CD8-positive, alpha-beta memory T cell (primary cell): ENCODE results near the gene MARK1. TPM values are rescaled to one million over a fixed set of nuclear protein-coding genes. Genes with fewer than 3 reads are reported as not detected.
A peak's percentile ranks its signal among the peaks of the same experiment; 100 is the strongest.

Experiments
- CTCF ChIA-PET: fragments of 350-600 bp; sonication (Branson Sonifier 250); formaldehyde crosslinking; loops from one replicate; lab custom pipeline; 2021; ENCODE audit warnings: antibody characterized with exemption; lab: Charles Lee
- POLR2A ChIA-PET: fragments of 350-600 bp; sonication (Branson Sonifier 250); formaldehyde crosslinking; loops from one replicate; lab custom pipeline; 2021; ENCODE audit warnings: antibody characterized with exemption; lab: Charles Lee
- DNase-seq, 5 donors: peaks; one replicate each; pipeline versions ENCODE4 v3.0.0 to v3.0.0-alpha.2; 2020 to 2022; ENCODE audit warnings: mixed read lengths in 1 of 5
- H3K27ac ChIP-seq: one replicate; pipeline ENCODE4 v1.7.0; 2013; ENCODE audit warnings: low read depth, mild to moderate bottlenecking, low read length, moderate library complexity
- H3K27me3 ChIP-seq: 2 replicates; pipeline ENCODE4 v1.7.0; 2013; ENCODE audit warnings: low read length, mild to moderate bottlenecking; ENCODE audit not compliant: insufficient read depth, poor library complexity, severe bottlenecking
- H3K36me3 ChIP-seq: 2 replicates; pipeline ENCODE4 v1.7.0; 2013; ENCODE audit warnings: mild to moderate bottlenecking, low read length, moderate library complexity; ENCODE audit not compliant: insufficient read depth
- H3K4me1 ChIP-seq: 2 replicates; pipeline ENCODE4 v1.7.0; 2013; ENCODE audit warnings: mild to moderate bottlenecking, low read length, moderate library complexity; ENCODE audit not compliant: insufficient read depth
- H3K4me3 ChIP-seq: 2 replicates; pipeline ENCODE4 v1.7.0; 2013; ENCODE audit warnings: mild to moderate bottlenecking, low read length
- H3K9me3 ChIP-seq: 2 replicates; pipeline ENCODE4 v1.7.0; 2013; ENCODE audit warnings: mild to moderate bottlenecking, low read length
- H3K27ac Mint-ChIP-seq, 8 donors: one replicate each; pipeline ENCODE4 v1.8.0; 2020 to 2021; ENCODE audit warnings: mixed read lengths in 8 of 8, mild to moderate bottlenecking in 6 of 8, inconsistent platforms in 3 of 8, moderate library complexity in 3 of 8
- H3K27me3 Mint-ChIP-seq, 2 donors: one replicate each; pipeline ENCODE4 v1.8.0; 2020 to 2021; ENCODE audit warnings: mixed read lengths in 2 of 2, mild to moderate bottlenecking in 1 of 2, moderate library complexity in 1 of 2
- H3K36me3 Mint-ChIP-seq, 3 donors: one replicate each; pipeline ENCODE4 v1.8.0; 2020 to 2021; ENCODE audit warnings: mixed read lengths in 3 of 3, inconsistent platforms in 1 of 3, mild to moderate bottlenecking in 1 of 3
- H3K4me1 Mint-ChIP-seq, 3 donors: one replicate each; pipeline ENCODE4 v1.8.0; 2020 to 2021; ENCODE audit warnings: mixed read lengths in 3 of 3, inconsistent platforms in 1 of 3, mild to moderate bottlenecking in 1 of 3
- H3K4me3 Mint-ChIP-seq, 7 donors: one replicate each; pipeline ENCODE4 v1.8.0; 2020 to 2021; ENCODE audit warnings: mixed read lengths in 7 of 7, mild to moderate bottlenecking in 6 of 7, moderate library complexity in 4 of 7, inconsistent platforms in 2 of 7
- H3K9me3 Mint-ChIP-seq, 5 donors: one replicate each; pipeline ENCODE4 v1.8.0; 2020 to 2022; ENCODE audit warnings: mixed read lengths in 5 of 5, mild to moderate bottlenecking in 3 of 5, moderate library complexity in 2 of 5, inconsistent platforms in 1 of 5
- polyA plus RNA-seq: library from polyadenylated mRNA; unstranded; fragments of 300-500 nt; fragmentation: Illumina TruSeq; gene quantifications from one replicate; pipeline ENCODE4 v1.2.3, GENCODE V29; 2021
- total RNA-seq, 2 experiments: library from RNA; stranded (reverse); gene quantifications; one replicate each; pipeline ENCODE4 v1.2.3, GENCODE V29; 2021

The MARK1 gene
- total and polyA plus RNA-seq, 3 experiments from 2014 or later, result 0.09 TPM; not detected in 2

DNA sequence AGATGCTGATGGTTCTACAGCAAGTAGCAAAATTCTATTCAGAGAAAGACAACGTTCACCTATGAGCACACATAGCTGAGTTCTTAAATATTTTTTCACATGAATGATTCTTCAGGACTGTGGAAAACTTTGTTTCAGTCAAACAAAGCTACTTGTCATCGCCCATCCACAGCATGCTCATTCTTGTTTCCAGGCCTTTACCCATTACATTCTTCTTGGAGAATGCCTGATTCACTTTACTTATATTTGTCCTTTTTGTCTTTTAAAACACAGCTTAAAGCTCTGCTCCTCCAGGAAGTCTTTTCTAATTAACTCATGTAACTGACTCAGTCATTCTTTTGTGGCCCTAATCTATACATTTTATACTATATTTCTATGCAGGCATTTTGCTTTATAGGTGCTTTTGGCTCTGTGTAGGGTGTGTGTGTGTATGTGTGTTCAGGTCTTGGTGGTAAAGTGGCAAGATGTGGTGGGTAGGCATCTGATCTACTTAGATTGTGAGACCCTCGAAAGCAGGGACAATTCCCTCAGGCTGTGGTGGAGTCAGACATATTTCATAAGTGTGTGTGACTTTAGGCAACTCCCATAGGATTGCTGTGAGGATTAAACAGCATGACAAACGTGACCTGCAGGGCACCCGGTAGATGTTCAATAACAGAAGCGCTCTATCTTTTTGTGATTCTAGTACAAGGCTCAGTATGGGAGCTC lies 11.8 kb upstream of the MARK1 start:
- no peaks in the 10 kb centered on the region for H3K9me3 ChIP-seq
- no peak for DNase-seq
- ChIA-PET CTCF (no interaction called here), POLR2A (no interaction called here)
- H3K36me3 Mint-ChIP-seq, result no peaks in the 10 kb centered on the region
- H3K27me3 ChIP-seq, result no peaks in the 10 kb centered on the region
- H3K9me3 Mint-ChIP-seq, result no peaks in the 10 kb centered on the region
- no peaks in the 10 kb centered on the region for H3K36me3 ChIP-seq
- H3K27ac ChIP-seq, result no peak overlapping the region
- no peaks in the 10 kb centered on the region for H3K4me1 ChIP-seq
- H3K27me3 Mint-ChIP-seq, result peaks cover 14 to 57% of the 10 kb centered on the region in 2 donors
- no peaks in the 10 kb centered on the region for H3K4me1 Mint-ChIP-seq
- H3K4me3 Mint-ChIP-seq, result no peak overlapping the region
- H3K27ac Mint-ChIP-seq, result no peak overlapping the region
- no peak overlapping the region for H3K4me3 ChIP-seq

DNA sequence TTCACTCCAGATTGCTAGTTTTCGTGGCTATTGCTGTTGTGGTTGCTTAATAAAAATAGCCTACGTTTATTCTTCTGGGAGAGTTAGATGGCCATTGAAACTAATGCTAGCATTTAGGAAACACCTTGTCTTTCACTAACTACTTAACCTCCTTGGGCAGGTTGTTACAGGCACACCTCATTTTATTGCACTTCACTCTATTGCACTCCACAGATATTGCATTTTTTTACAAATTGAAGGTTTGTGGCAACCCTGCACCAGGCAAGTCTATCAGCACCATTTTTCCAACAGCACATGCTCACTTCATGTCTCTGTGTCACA lies 11.3 kb upstream of the MARK1 start:
- H3K36me3 Mint-ChIP-seq, result no peaks in the 10 kb centered on the region
- Histone ChIP-seq H3K27ac (no peak overlapping the region), H3K9me3 (no peaks in the 10 kb centered on the region), H3K4me1 (no peaks in the 10 kb centered on the region), H3K4me3 (no peak overlapping the region), H3K27me3 (no peaks in the 10 kb centered on the region), H3K36me3 (no peaks in the 10 kb centered on the region)
- H3K9me3 Mint-ChIP-seq, result no peaks in the 10 kb centered on the region
- ChIA-PET POLR2A (no interaction called here), CTCF (no interaction called here)
- peaks cover 13 to 52% of the 10 kb centered on the region in 2 donors for H3K27me3 Mint-ChIP-seq
- DNase-seq, result no peak
- no peak overlapping the region for H3K4me3 Mint-ChIP-seq
- H3K4me1 Mint-ChIP-seq, result no peaks in the 10 kb centered on the region
- H3K27ac Mint-ChIP-seq, result no peak overlapping the region

DNA sequence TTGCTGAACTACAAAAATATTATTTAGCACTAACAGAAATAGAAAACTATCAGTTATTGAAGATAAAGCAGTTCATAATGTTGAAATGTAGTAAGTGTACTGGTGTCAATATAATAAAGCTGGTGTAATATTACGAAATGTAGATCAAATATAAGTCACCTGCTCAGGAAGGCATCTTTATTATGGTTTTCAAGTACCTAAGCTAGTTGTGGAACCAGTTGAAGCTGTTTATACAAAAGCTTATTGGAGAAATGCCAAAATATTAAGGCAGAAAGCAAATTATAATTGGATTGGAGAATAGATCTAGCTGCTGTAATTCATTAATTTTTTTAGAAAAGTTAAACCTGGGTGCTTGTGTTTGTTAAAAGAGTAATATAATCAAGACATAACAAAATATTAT lies 6.2 kb upstream of the MARK1 start:
- no peak overlapping the region for H3K27ac ChIP-seq
- Mint-ChIP-seq H3K27me3 (peaks cover 24 to 62% of the 10 kb centered on the region in 2 donors), H3K4me3 (no peak overlapping the region), H3K9me3 (peaks cover 0 to 2% (median 0%) of the 10 kb centered on the region in 5 donors), H3K36me3 (no peaks in the 10 kb centered on the region), H3K27ac (no peak overlapping the region), H3K4me1 (peaks cover 0 to under 1% (median 0%) of the 10 kb centered on the region in 3 donors)
- no peak overlapping the region for H3K4me3 ChIP-seq
- H3K36me3 ChIP-seq, result no peaks in the 10 kb centered on the region
- POLR2A ChIA-PET, result no interaction called here
- CTCF ChIA-PET, result no interaction called here
- no peak for DNase-seq
- no peaks in the 10 kb centered on the region for H3K9me3 ChIP-seq
- H3K27me3 ChIP-seq, result peaks cover 8% of the 10 kb centered on the region
- no peaks in the 10 kb centered on the region for H3K4me1 ChIP-seq

DNA sequence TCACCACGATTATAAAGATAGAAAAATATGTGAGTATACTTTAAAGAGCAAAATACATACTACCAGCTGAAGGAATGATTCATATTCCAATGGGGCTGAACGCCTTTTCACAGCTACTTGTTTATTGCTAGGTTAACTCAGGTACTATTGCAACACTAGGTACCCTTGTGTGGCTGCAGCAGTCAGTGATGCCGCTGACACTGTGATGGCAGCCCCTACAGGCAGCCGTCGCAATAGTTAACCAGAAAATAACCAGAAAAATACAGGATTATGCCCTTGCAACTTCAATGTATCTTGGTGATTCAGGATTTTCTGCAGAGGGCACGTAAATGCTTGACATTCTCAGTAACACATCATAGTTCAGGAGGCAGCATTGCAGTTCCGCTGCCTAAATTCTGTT lies 1.6 kb upstream of the MARK1 start:
- no peaks in the 10 kb centered on the region for H3K9me3 ChIP-seq
- H3K4me3 Mint-ChIP-seq, result peak overlapping the region in 1 of 7 donors; percentile 12
- no peak overlapping the region for H3K27ac Mint-ChIP-seq
- ChIA-PET CTCF (no interaction called here), POLR2A (no interaction called here)
- peaks cover 0 to 5% (median 2%) of the 10 kb centered on the region in 5 donors for H3K9me3 Mint-ChIP-seq
- H3K27me3 Mint-ChIP-seq, result peaks cover 36 to 61% of the 10 kb centered on the region in 2 donors
- no peaks in the 10 kb centered on the region for H3K36me3 ChIP-seq
- DNase-seq, result no peak
- H3K27ac ChIP-seq, result no peak overlapping the region
- no peak overlapping the region for H3K4me3 ChIP-seq
- H3K4me1 Mint-ChIP-seq, result peaks cover 17 to 20% (median 19%) of the 10 kb centered on the region in 3 donors
- no peaks in the 10 kb centered on the region for H3K36me3 Mint-ChIP-seq
- peaks cover 29% of the 10 kb centered on the region for H3K27me3 ChIP-seq
- peaks cover 7% of the 10 kb centered on the region for H3K4me1 ChIP-seq

DNA sequence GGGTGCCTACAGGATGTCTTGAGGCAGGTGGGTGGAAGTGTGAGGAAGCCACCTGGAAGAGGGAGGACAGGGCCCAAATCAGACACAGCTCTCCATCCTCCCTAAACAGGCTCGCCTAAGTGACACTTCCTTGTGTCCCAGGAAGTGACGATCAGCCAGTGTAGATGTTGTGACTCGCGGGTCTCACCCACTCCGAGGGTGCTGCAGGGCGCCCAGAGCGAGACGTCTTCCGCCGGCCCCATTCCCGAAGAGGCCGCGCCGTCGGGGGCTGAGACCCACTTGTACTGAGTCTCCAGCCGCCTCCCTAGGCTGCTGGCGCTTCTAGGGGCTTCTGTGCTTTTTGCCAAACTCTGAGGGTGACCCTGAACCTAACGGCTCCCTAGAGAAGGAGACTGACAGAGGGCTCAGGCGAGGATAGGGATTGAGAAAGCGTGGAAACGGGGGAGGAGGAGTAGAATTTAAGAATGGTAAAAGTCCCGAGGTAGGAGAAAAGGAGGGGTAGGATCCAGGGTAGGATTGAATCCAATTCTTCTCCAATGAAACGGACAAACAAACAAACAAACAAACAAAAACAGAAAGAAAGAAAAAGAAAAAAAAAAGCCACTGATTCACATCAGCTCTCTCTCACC lies 543 bp upstream of the MARK1 start:
- peaks cover 17 to 20% (median 19%) of the 10 kb centered on the region in 3 donors for H3K4me1 Mint-ChIP-seq
- ChIA-PET CTCF (no interaction called here), POLR2A (no interaction called here)
- Histone ChIP-seq H3K4me1 (peaks cover 7% of the 10 kb centered on the region), H3K36me3 (no peaks in the 10 kb centered on the region), H3K27me3 (peaks cover 29% of the 10 kb centered on the region), H3K9me3 (no peaks in the 10 kb centered on the region), H3K4me3 (no peak overlapping the region), H3K27ac (no peak overlapping the region)
- DNase-seq, result no peak
- H3K27me3 Mint-ChIP-seq, result peaks cover 36 to 66% of the 10 kb centered on the region in 2 donors
- no peaks in the 10 kb centered on the region for H3K36me3 Mint-ChIP-seq
- peak overlapping the region; percentile 63 to 92 (median 80) for H3K4me3 Mint-ChIP-seq
- peak overlapping the region in 1 of 8 donors; percentile 28 for H3K27ac Mint-ChIP-seq
- H3K9me3 Mint-ChIP-seq, result peaks cover 0 to 5% (median 2%) of the 10 kb centered on the region in 5 donors

DNA sequence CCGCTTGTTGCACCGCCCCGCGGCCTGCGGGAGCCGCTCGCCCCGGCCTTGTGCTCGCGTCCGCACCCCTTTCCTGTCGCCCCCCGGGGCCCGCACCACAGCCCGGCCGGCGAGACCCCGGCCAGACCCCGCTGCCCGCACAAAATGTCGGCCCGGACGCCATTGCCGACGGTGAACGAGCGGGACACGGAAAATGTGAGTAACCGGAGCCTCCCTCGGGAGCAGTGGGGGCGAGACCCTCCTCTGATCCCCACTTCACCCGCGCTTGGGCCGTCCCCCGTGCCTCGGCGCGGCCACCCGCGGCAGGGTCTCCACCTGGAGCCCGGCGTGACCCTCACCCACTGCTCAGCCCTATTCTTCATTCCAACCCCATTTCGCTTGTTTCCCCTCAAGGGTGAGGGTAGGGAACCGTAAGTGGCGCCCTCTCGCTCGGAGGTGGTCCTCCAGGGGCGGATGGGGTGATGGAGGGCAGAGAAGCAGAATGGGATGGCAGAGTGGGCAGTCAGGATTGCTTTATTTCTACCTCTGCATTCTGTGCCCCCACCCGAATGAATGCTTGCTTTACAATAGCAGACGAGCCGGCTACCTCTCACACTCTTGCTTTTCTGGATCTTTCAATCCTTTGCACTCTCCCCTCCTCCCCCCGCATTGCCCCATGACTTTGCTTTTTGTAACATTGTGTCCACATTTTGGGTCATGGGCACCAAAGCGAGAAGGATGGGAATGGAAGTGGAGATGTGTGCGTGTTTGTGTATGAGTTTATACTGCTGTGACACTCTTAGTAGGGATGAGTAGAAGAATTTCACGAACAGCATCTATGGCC lies 954 bp downstream of the MARK1 start:
- H3K27me3 Mint-ChIP-seq, result peaks cover 38 to 70% of the 10 kb centered on the region in 2 donors
- Histone ChIP-seq H3K36me3 (no peaks in the 10 kb centered on the region), H3K27me3 (peaks cover 29% of the 10 kb centered on the region), H3K4me1 (peaks cover 7% of the 10 kb centered on the region), H3K27ac (no peak overlapping the region), H3K4me3 (no peak overlapping the region), H3K9me3 (no peaks in the 10 kb centered on the region)
- ChIA-PET POLR2A (no interaction called here), CTCF (no interaction called here)
- no peak for DNase-seq
- H3K36me3 Mint-ChIP-seq, result no peaks in the 10 kb centered on the region
- peak overlapping the region; percentile 14 to 78 (median 64) for H3K4me3 Mint-ChIP-seq
- no peak overlapping the region for H3K27ac Mint-ChIP-seq
- H3K9me3 Mint-ChIP-seq, result peaks cover 0 to 7% (median 5%) of the 10 kb centered on the region in 5 donors
- peaks cover 17 to 20% (median 19%) of the 10 kb centered on the region in 3 donors for H3K4me1 Mint-ChIP-seq

DNA sequence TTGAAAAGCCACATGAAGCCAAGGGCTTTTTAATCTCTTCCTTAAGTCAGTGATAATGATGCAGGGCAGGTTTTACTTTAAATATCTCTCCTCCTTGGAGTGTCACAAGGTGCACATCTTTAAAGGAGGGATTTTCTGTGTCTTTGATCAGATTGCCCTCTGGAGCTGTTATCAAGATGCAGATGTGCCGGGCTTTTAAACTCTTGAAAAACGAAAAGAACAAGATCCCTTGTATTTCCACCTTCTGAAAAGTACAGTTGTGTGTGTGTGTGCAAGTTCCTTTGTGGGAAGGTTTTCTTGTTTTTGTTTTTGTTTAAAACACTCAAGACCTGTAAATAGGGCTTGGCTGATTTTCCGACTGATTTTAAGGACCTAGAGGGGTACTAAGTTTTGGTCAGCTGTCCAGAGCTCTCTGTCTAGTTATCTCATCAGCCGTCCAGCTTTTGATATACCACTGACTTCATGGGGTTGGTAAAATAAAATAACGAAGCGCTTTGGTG lies 1.6 kb downstream of the MARK1 start:
- no peak for DNase-seq
- no peak overlapping the region for H3K27ac Mint-ChIP-seq
- Histone ChIP-seq H3K27ac (no peak overlapping the region), H3K36me3 (no peaks in the 10 kb centered on the region), H3K4me3 (no peak overlapping the region), H3K27me3 (peaks cover 29% of the 10 kb centered on the region), H3K4me1 (peaks cover 7% of the 10 kb centered on the region), H3K9me3 (no peaks in the 10 kb centered on the region)
- peak overlapping the region; percentile 14 to 78 (median 64) for H3K4me3 Mint-ChIP-seq
- ChIA-PET POLR2A (no interaction called here), CTCF (no interaction called here)
- H3K36me3 Mint-ChIP-seq, result no peaks in the 10 kb centered on the region
- H3K4me1 Mint-ChIP-seq, result peaks cover 17 to 20% (median 19%) of the 10 kb centered on the region in 3 donors
- H3K9me3 Mint-ChIP-seq, result peaks cover 4 to 10% (median 6%) of the 10 kb centered on the region in 5 donors
- peaks cover 40 to 68% of the 10 kb centered on the region in 2 donors for H3K27me3 Mint-ChIP-seq
